GM21528 (cell line): ENCODE results near the gene ZNF319.
"Not testable (repeated sequence)": the region's sequence is repeated elsewhere in the genome, so short reads cannot be mapped to it uniquely, and the experiment has no call there.

Experiments
- ATAC-seq: cut with Tn5 transposase; IDR thresholded peaks from one replicate; pipeline ENCODE4 v1.9.1; 2021; ENCODE audit warnings: mild to moderate bottlenecking, moderate library complexity; ENCODE audit not compliant: unreplicated experiment, low FRiP score

ZNF319 gene

DNA sequence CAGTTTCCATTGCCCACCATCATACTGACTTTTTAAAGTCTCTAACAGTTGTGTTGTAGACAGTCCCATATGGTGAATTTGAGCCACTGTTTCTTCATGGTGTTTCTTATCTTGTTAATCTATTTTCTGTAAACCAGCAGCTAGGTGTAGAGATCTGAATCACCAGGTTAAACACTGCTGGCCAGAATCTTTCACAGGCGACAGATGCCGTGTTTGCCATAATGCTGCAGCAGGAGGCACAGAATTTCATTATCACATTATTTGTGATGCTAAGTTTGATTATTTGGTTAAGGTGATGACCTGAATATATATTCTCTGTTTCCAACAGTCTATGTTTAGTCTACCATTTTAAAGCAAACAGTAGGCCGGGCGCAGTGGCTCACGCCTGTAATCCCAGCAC, 18.1 kb downstream of the ZNF319 start:
- ATAC-seq: no peak

DNA sequence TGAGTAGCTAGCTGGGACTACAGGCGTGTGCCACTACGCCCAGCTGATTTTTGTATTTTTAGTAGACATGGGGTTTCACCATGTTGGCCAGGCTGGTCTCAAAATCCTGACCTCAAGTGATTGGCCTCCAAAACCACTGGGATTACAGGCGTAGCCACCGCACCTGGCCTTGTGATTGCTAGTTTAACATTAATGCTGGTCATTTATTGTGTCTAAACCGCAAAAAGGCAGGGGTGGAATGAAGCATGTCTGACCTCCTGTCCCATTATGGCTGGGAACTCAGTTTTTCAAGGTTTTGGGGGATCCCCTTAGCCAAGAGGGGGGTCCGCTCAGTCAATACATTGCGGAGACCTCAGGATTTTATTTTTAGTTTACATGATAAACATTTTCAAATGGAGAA, 18.8 kb downstream of the ZNF319 start:
- no peak for ATAC-seq

DNA sequence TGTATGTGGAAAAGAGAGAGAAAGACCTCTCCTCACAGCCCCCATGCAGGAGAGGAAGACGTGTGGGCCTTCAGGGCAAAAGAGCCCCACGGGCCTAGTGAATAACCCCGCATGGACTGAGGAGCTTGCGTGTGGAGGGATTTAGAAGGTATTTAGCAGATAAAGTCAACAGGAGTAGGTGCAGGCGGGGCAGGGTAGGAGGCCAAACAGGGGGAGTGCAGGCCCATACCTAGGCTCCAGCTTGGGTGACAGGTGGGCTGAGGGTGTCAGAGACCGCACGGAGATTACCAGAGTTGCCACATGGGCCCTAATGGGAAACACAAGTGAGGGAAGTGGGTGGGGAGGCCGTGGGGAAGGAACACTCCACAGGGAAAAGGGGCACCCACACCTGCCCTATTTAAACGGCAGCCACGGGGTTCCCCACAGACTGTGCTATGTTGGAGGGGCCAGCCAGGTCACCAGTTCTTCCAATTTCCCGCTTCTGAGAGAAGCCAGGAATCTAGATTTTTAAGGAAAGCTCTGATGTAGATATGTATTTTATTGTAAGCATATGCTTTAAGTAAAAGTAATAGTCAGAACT, 21.4 kb downstream of the ZNF319 start:
- ATAC-seq: no peak

DNA sequence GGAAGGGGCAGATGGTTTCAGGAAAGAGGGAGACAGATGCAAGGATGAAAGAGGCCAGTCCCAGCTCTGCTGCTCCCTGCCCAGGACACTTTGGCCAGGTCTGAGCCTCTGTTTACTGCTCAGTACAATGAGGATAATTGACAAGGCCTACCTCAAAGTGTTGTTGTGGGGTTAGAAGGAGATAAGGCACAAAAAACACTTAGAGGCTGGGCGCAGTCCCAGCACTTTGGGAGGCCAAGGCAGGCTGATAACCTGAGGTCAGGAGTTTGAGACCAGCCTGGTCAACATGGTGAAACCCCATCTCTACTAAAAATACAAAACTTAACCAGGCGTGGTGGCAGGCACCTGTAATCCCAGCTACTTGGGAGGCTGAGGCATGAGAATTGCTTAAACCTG, 22.4 kb downstream of the ZNF319 start:
- ATAC-seq: not testable (repeated sequence)

- ATAC-seq: no peak
Measured at GRCh38 chr16:57977418-57978069, 22.9 kb downstream of the ZNF319 start.

- no peak for ATAC-seq
Measured at GRCh38 chr16:57976331-57976796, 24.1 kb downstream of the ZNF319 start.

- no peak for ATAC-seq
Measured at GRCh38 chr16:57972306-57972705, 28.2 kb downstream of the ZNF319 start.

- no peak for ATAC-seq
Measured at GRCh38 chr16:57971848-57972247, 28.6 kb downstream of the ZNF319 start.

DNA sequence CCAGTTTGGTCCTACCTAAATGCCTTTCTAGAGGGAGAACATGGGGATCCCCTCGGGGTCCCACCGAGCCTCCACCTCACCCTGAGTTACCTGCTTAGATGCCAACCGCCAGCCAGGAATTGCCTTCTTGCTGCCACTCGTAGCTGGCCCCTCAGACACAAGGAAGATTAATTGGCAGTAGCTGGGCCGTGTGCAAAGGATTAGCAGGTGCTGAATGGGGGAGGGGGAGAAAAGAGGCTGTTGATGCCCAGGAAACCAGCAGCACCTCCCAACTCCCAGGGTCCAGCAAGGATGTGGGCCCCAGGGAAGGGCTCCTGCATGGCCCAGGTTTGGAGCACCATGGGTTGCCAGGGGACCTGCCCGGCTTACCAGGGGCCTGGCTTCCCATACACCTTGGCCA, 29.5 kb downstream of the ZNF319 start, which contains the start of gene CNGB1:
Gene CNGB1 (minus strand): TSS at position 159 of the 400 bp plus-strand sequence. CDS start 3,842 bp downstream, outside the sequence.
- no peak for ATAC-seq

DNA sequence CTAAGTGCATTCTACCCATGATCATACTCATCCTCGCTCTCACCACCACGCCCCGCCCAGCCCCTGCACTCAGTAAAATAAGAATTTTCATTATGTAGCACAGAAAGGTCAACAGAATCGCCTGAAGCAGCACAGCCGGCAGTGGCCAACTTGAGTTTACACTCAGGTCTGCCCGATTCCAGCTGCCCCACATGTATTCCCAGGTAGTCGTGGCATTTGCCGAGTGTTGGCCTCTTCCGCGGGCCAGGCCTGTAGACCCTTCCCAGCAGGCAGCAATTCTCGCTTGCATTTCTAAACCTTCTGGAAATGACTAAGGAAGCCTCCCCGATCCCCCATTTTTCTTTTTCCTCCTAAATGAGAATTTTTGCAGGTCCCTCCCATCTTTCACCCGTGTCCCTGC, 30.2 kb downstream of the ZNF319 start:
- ATAC-seq: no peak

- no peak for ATAC-seq
Measured at GRCh38 chr16:57969451-57970123, 30.9 kb downstream of the ZNF319 start.

- ATAC-seq: no peak
Measured at GRCh38 chr16:57967916-57968315, 32.6 kb downstream of the ZNF319 start.

- ATAC-seq: no peak
Measured at GRCh38 chr16:57966986-57967385, 33.5 kb downstream of the ZNF319 start.

GRCh38 chr16:57966204-57966771, 34.2 kb downstream of the ZNF319 start:
- no peak for ATAC-seq

GRCh38 chr16:57964157-57964700, 36.2 kb downstream of the ZNF319 start:
- ATAC-seq: no peak

GRCh38 chr16:57962756-57963155, 37.7 kb downstream of the ZNF319 start:
- ATAC-seq: no peak

DNA sequence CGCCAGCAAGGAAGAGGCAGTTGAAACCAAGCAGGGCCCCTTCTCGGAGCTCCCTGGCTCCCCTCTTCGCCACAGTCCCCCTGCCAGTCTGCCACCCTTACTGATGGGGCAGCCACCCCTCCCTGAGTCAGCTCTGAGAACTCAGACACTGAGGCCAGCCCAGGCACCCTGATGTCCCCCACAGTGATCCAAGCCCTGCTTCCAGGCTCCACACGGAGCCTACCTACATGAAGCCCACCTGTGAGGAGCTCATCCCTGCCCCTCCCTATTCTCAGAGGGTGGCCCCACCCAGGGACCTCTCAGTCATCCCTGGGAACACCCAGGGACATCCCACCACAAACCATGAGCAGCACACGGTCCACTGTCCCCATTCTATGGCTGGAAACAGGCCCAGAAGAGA, 38.4 kb downstream of the ZNF319 start:
- no peak for ATAC-seq

- no peak for ATAC-seq
Measured at GRCh38 chr16:57961538-57961937, 38.9 kb downstream of the ZNF319 start.

DNA sequence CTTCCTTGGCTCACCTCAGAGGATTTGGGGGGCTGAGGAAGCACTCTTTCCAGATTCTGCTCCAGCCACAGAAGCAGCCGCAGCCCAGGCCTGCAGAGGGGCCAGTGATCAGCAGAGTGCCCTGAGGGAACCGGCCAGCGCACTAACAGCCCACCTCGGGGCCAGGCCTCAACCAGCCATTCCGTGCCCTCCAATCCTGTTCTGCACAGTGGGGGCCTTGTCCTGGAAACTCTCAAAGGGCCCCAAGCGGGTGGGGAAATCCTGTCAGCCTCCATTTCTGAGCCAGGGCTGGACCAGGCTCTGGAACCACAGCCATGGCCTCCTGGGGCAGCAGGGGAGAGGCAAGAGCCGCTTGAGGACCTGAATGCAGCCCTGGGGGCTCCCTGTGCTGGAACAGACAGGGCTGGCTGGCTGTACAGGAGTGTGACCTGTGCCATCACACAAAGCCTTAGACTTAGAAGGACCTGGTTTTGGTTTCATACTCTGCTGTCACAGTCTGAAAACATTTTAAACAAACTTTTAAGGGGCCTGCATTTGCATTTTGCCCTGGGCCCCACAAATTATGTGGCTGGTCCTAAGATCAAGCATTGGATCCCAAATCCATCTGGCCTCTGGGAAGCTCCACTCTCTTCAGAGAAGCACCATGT, 39.5 kb downstream of the ZNF319 start:
- no peak for ATAC-seq

DNA sequence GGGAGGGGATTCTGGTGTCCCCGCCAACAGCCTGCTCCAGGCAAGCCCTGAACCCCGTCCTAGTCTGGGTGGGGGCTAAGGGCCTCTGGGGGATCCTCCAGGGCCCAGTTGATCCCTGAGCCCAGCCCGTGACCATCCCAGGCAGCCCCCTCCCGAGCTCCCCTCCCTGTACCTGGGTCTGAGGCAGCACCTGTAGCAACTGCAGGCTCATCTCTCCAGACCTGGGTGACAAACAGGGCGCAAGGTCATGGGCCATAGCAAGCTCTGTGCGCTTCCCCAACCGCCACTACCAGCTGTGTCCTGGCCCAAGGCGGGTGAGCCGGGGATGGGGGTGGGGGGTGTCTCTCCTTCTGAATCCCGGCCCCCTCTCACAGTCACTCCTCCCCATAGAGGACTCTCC, 40.2 kb downstream of the ZNF319 start:
- ATAC-seq: no peak

GRCh38 chr16:57959804-57960203, 40.7 kb downstream of the ZNF319 start:
- ATAC-seq: no peak
